HG03520 (cell line): Measurements from ENCODE around the gene ARL6IP4.

ENCODE experiments used
- ATAC-seq: cut with Tn5 transposase; IDR thresholded peaks from one replicate; pipeline ENCODE4 v1.9.1; 2021; ENCODE audit warnings: mild to moderate bottlenecking, moderate library complexity; ENCODE audit not compliant: unreplicated experiment

Gene ARL6IP4

DNA sequence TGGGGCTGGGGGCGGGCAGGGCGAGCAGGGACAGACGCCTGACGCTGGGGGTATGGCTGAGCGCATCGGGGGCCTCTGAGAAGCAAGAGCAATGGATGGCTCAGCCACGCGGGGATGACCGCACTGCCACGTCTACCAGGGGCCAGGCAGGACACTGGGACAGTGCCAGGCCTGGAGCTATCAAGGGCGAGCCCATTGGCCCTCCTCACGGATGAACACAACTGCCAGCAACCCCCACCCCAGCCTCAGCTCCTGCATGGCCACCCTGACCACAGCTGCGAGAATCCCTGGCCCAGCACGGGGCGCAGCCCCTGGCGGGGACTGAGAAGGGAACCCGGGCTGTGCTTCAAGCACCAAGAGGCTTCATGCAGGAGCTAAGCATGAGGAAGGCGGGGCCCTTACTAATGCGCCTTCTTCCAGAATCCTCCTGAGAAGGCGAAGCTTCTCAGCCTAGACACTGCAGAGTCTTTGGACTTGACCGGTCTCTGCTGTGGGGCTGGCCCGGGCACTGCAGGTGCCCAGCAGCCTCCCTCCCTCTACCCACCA is 9.5 kb downstream of the ARL6IP4 start:
- no peak for ATAC-seq

DNA sequence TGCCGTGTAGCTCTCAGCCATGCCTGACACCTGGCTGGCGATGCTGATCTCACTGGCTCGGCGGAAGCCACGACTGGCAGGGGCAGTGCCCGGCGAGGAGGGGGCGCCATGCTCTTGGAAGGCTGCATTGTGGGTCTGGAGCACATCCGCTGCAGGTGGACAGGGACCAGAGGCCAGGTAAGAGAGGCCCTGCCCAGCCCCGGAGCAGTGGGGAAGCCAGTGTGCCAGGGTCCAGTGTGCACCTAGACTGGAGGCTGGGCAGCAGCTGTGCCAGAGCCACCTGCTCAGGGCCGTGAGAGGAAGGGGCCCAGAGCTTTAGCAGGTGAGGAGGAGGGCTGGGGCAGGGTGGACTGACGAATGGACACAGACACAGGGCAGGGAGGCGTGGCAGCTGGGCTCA is 10.1 kb downstream of the ARL6IP4 start:
- ATAC-seq: no peak

DNA sequence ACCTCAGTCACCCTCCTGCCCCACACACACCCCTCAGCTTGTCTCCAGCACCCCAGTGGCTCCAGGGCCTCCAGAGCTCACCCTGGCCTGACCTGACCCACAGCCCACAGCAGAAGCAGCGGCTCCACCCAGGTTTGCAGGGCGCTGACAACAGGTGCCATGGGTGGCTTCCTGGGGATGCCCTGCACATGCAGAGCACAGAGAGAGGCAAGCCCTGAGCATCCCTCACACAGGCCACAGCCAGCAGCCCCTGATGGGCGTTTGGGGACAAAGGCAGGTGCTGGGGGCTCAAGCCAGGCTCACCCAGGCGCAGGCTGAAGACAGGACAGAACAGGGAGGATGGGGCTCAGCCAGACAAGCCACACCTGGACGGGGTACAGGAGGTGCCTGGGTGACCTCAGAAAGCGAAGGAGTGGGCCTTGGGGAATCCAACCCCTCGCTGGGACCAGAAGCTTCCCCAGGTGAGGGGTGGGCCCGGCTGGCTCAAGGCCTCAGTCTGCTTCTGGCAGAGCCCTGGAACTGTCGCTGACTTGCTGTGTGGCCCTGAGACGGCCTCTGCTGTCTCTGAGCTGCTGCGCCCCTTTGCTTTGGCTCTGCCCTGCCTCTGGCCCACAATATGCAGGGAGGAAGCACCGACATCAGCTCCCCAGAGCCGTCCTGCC is 10.6 kb downstream of the ARL6IP4 start:
- no peak for ATAC-seq

DNA sequence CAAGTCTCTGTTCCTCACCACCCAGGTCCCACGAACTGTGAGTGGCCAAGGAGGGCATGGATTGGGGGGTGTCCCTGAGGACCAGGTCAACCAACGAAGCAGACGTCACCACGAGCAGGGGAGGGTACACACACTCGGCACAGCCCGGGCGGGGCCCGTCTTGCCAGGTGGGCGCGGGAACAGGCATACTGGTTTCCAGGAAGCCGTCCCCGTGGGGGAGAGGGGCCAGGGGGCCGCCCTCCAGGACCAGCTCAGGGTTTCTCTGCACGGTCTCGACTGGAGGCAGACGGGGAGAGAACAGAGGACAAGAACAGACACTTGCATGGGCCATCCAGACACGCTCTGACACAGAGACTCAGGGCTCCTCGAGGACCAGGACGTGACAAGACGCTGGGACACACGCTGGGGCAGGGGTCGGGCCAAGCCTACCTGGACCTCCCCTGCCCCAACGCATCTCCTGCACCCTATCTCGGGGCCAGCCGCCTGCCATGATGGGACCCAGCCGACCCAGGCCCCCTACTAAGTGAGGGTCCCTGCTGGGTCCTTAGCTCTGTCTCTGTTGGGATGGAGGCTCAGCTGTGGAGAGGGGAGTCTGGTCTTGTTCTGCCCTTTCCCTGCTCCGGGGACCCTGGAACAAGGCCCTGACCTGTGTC is 11.3 kb downstream of the ARL6IP4 start:
- no peak for ATAC-seq

DNA sequence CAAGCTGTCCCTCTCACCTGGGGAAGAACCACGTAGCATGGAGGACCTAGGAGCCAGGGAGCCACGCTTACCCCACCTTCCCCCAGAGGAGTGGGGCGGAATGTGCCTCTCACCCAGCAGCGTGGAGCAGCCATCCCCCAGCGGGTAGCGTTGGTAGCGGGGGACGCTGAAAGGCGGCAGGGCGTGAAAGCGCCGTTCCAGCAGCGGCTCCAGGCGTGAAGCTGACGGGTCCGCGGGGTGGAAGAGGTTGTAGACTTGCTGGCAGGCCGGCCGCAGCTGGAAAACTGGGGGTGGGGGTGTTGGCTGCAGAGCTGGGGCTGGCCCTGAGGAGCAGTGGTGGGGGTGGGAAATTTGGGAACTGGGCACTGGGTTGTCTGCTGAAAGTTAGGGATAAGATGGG is 11.9 kb downstream of the ARL6IP4 start:
- ATAC-seq: no peak

DNA sequence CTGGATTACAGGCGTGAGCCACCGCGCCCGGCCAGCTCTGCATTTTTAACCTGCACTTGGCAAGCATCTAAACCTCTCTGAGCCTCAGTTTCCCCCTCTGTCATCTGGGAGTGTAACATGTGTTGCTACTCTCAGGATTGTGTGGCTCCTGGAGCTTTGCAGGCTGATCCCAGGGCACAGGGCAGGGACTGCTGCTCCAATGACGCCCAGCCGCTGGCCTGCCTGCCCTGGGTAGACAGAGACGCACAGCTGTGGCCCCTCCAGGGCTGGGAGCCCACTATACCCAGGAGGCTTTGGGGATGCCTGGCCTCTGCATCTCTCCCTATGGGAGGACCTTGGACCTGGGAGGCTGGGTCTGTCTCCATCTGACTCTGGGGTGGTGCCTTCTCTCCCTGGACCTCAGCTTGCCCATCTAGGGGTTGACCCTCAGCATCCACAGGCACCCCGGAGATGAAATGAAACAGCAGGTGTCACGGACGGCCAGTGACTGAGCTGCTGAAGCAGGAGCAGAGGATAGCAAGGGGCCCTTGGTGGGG is 13.7 kb downstream of the ARL6IP4 start:
- no peak for ATAC-seq

DNA sequence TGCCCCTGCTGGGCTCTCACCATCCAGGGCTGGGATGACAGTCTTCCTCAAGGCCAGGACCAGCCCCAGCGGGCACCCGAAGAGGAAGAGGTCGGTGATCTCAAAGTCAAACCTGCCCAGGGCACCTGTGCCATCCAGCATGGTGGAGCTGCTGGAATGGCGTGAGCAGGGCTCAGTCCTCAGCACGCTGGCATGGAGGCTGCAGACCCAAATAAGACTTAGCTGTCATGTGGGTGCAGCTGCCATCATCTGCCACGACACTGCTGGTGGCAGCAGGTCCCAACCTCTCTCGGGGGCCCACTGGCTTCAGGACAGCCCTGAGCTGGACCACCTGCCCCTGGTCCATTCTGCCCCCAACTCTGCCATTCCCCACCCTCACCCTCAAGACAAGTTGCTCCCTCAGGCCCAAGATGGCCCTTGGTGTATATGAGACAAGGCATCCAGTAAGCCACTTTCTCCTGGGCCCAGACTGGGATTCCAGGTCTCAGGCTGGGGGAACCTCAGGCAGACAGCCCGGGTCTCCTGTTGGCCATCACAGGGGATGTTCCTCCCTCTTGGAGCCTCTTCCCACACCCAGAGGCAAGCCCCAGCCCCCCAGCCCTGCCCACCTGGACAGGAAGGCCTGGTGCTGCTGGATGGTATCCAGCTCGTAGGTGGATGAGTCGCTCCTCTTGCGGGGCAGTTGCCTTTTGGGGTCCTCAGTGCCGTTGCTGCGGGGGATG is 14.5 kb downstream of the ARL6IP4 start:
- no peak for ATAC-seq

DNA sequence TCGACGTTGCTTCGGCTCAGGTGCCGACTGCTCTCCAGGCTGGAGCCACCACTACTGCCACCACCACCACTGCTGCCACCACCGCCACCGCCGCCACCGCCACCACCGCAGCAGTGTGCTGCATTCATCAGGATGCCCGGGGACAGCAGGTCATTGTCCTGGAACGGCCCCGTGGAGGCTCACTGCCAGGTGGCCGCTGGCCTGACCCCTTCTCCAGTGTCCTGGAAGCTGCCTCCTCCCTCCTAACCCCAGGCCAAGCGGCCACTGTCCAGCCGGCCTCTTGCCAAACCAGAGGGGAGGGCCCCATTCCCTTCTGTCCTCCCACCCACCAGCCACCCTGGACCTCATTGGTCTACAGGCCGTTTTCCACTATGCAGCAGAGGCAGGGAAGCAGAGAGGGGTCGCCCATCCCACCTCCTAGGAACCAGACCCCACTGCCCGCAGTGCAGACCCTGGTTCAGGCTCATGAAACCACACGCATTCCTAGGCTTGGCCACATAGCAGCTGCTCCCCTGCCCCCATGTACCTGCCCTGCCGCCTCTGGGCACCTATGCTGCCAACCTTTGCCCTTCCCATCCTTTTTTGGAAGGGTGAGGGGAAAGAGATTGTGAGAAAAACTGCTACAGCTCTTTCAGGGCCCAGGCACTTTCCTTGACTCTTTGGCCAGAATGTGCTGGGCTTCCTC is 15.2 kb downstream of the ARL6IP4 start:
- ATAC-seq: no peak

DNA sequence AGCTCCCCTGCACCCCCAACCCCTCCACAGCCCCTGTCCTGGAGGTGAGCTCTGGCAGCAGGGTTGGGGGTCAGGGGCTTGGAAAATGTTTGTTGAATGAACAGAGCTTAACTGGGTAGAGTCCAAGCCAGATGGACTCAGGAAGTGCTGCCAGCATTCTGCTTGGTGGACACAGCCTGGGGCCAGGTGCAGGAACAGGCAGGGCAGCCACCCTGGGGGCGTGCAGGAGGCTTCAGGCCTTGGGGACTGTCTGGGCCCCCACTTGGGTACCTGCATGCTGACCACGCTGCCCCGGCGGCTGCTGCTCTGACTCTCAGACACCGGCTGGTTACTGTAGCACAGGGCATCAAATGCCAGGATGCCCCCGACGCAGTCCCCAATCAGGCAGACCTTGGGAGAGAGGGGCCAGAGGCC is 15.7 kb downstream of the ARL6IP4 start:
- no peak for ATAC-seq

DNA sequence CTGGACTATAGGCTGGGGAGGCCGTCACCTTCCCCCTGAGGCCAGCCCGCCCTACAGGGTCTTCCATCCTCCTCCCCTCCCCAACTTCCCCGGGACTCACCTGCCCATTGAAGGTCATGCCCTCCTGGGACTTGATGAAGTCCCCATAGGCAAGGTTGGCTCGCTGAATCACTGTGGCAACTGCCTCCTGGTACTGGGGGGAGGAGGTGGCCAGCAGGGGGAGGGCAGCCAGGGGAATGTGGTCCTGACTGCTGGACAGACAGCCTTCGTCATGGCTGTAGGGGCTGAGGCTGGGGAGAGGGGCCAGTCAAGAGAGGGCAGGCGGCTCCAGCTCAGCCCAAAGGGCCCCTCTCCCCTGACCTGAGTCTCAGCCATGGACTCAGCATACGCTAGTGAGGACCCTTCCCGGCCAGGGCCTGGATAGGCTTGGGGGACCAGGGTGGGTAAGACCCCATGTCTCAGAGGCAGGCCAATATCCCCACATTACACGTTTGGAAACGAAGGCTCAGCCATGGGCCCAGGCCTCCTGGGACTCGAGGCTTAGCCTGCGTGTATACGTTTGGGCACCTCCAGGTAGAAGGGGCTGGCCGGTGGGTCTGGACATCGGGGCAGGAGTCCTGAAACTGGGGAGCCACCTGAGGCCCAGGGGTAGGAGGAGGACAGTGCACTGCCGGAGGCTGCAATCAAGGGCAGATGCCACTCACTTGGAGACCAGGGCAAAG is 16.3 kb downstream of the ARL6IP4 start:
- no peak for ATAC-seq

DNA sequence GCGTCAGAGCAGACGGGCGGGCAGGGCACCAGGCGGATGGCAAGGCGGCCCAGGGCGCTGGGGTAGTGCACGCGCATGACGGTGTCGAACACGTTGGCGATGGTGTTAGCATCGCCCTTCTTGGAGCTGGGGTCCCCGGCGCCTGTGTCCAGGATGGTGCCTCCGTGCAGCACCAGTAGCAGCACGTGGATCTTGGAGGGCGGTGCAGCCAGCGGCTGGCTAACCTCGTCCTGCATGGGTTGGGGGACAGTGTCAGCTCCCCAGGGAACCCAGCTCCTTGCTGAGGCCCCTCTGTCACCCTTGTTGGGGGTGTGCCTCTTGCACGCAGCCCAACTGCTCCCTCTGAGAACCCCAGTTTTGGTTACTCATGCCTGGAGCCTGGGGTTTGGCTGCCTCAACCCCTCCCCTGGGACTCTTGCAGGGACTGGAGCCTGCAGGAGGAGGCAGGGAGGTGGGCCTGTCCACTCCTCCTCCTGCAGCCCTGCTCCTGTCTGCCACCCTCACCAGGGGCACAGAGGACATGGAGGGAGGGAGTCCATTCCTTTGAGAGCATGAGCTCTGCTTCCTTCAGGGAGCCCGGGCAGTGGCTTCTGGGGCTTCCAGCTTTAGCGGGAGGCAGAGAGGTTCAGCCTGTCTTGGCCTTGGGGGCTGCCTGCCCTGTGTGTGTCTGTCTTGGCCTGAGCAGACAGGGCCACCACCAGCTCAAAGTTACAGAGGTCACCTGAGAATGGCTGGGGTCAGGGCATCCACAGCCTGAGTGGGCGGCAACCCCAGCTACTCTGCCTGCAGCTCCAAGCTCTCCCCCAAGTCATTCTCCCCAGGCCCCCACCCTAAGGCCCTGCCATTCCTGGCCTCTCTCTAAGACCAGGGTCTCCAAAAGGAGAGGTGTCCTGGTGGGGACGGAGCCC is 17.1 kb downstream of the ARL6IP4 start:
- no peak for ATAC-seq

DNA sequence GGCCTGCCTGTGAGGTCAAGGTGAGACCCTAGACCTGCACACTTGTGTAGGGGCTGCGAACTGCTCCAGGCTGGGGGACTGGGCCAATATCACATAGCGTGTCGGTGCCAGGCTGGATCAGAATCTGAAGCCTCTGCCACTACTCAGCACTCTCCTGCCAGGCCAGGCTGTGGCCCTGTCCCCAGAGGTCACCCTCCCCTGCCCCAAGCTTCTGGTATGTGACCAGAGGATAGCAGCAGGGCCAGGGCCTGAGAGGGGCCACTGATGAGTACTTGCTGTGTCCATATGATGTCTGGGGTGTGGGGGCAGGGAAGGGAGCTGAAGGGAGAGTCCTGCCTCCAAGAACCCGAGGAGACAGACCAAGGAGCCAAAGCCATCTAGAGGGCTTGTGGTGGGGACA is 17.8 kb downstream of the ARL6IP4 start:
- no peak for ATAC-seq

DNA sequence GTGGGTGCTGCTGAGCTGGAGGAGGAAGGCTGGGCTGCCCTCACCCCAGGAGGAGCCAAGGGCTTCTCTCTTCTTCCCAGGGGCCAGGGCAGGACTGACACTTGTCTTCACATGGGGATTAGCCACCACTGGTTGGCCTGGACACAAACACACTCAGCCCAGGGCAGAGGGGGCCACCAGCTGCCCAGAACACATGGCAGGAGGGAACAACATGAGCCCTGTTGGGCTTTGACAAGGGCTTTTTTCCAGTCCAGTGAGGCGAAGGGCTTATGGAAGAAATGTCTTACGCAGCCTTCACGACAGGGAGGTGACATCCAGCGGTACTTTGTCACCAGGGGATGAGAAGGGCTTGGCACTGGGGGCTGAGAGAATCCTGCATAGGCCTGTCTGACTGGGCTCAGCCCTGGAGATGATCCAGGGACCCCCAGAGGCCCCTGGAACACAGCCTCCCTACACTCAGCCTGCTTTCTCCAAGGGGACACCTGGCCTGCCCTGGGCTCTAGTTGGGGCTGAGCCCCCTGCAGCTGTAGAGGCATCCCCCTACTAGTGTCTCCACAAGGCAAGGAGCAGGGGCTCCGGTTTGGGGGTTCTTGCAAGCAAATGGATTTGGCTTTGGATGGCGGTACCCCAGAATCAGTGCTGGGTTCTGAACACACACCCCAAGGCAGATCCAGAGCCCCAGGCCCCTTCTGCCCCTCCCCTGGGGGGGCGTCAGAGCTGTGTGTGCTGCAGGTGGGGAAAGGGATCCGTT is 18.9 kb downstream of the ARL6IP4 start:
- ATAC-seq: no peak

DNA sequence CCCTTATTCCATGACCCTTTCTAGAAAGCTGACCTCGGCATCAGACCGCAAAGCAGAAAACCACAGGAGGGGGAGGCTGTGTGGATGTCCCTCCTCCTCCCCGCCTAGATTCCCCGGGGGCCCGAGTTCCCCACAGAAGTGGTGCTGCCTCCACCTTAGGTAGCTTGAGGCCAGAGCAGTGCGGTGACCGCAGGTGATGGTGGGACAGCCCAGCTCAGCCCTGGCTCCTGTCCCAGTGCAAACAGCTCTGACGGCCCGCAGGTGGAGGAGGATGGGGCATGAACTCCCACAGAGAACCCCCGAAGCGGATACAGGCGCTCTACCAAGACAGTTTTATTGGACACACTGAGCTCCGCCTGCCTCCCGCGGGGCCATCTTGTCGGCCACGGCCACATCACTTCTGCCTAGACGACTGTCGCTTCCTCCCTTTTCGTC is 19.5 kb downstream of the ARL6IP4 start:
- no peak for ATAC-seq

DNA sequence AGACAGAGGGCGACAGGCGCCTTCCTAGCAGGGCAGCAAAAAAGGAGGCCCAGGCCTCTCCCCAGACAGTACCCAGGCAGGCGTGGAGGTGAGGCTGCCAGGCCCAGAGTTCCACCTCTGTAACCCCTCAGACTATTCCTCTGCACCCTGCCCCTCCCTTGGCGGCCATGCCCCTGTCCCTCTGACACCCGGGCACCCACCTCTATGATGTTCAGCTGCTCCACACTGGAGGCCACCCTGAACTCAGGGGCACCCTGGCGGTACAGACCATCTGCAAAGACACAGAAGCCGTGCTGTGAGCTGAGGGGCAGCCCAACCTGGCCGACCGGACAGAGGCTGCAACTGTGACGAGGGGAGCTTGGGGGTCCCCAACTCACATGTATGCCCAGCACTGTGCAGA is 20.1 kb downstream of the ARL6IP4 start:
- ATAC-seq: no peak

DNA sequence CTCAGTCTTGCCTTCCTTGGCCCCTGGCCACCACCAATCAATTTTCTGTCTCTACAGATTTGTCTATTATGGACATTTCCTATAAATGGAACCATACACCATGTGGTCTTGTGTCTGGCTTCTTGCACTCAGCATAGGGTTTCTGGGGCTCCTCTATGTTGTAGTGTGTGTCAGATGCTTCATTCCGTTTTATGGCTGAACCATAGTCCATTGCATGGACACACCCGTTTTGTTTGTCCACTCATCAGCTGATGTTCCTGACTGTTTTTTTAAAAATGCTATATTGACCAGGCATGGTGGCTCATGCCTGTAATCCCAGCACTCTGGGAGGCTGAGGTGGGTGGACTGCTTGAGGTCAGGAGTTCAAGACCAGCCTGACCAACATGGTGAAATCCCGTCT is 21.0 kb downstream of the ARL6IP4 start:
- no peak for ATAC-seq

DNA sequence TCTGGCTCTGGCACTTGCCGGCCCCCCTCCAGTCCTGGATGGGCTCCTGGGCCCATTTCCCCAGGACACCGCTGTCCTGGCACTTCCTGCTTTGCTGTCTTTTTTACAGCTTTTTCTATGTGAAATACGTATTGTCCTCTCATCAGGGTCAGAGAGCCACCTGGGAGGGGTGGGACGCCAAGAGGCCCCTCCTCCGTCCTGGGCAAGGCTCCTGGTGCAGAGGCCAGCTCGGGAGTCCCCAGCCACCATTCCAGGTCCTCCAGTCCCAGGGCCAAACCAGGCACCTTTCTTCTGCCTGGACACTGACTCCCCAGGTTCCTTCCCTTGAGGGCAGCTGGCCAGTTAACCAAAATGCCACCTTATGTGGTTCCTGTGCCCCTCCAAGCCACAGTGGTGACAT is 22.8 kb downstream of the ARL6IP4 start:
- no peak for ATAC-seq

DNA sequence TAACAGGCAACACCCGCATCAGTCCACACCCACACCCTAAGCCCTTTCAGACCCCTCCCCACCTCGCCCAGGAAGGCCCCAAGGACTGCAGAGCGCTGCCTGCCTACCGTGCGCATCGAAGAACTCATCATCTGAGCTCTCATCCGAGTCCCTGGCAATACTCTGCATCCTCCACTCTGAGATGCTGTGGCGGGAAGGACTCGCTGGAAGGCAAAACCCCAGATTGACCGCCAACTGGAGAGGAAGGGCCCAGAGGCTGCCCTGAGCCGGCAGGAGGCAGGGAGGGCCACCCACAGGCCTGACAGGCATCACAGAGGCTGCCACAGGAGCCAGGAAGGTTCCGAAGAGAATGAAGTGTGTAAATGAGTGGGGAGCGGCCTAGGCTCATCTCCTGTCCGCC is 23.8 kb downstream of the ARL6IP4 start:
- ATAC-seq: no peak
